Activated CD4-positive, alpha-beta T cell treated with anti-CD3 and anti-CD28 coated beads, Interleukin-2, amount 50 U/mL, for 4 hours (primary cell): ENCODE results near the gene GSS.

ENCODE experiments used
- DNase-seq, 2 experiments: peaks; one replicate each; pipeline ENCODE4 v3.0.0-alpha.2; 2020

The GSS gene

GRCh38 chr20:34976286-34976685 is 20.7 kb upstream of the GSS start:
- DNase-seq, result no peak

- DNase-seq, result no peak
Measured at GRCh38 chr20:34974246-34974645, 18.6 kb upstream of the GSS start.

DNA sequence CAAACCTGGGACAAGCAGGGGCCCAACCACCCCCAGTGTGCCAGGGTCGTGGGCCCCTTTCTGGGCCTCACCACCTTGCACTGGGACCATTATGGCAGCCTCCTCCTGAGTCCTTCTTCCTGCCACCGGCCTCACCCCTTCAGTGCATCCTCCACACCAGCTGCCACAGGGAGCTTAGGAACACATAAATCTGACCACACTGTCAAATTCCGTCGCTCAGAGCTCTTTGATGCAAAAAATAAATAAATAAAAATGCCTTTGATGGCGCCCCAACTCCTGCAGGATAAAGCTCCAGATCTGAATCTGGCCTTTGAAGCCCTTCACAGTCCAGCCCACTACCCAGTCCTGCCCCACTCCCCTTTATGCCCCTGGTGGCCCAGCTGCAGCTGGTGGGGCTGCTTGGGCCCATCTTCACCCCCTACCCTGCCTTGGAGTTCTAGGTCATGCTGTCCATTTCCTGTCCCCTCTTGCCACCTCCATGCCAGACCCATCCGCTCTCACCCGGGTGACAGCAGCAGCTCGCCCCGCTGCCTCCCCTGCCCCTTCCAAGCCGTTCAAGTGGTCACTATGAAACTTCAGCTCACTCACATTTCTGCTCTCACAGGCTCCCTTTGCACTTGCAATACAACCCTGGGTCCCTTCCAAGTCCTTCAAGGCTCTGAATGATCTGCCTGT is 16.1 kb upstream of the GSS start:
- DNase-seq, result no peak

DNA sequence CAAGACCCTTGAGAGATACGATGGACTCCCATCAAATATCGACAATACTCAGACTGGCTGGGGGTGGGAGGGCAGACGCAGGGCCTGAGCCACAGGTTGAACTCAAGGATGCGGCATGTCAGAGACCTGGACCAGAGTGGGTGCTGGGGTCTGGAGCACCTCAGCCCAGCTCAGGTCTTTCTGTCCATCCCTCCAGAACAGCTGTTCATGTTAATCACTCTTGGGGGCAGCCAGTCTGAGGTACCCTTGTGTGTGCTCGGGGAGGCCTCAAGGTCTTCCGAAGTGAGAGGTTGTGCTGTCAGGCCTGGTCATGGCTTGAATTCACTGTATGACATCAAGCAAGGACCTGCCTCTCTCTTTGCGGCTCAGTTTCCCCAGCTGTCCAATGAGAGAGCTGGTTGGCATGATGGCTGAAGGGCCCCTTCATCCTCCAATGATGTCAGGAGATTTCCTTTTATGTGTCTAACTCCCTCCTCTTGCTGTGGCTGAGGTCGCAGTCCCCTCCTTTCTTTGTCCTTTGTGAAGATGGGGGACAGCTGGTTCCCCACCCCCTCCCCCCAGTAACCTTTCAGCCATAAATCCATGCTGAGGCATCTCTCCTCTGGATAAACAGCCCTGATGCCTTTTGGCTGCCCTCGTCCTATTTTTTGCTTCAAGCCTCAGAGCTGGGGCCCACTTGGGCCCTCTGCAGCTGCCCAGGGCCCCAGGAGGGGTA is 15.4 kb upstream of the GSS start:
- DNase-seq, result no peak

- no peak for DNase-seq
Measured at GRCh38 chr20:34970193-34970840, 14.7 kb upstream of the GSS start.

GRCh38 chr20:34968042-34968775 is 12.6 kb upstream of the GSS start:
- no peak for DNase-seq

GRCh38 chr20:34967421-34967820 is 11.8 kb upstream of the GSS start:
- no peak for DNase-seq

- no peak for DNase-seq
Measured at GRCh38 chr20:34965051-34965450, 9.4 kb upstream of the GSS start.

GRCh38 chr20:34964486-34964885 is 8.9 kb upstream of the GSS start:
- DNase-seq, result no peak

GRCh38 chr20:34956751-34957472 is 1.3 kb upstream of the GSS start:
- no peak for DNase-seq

DNA sequence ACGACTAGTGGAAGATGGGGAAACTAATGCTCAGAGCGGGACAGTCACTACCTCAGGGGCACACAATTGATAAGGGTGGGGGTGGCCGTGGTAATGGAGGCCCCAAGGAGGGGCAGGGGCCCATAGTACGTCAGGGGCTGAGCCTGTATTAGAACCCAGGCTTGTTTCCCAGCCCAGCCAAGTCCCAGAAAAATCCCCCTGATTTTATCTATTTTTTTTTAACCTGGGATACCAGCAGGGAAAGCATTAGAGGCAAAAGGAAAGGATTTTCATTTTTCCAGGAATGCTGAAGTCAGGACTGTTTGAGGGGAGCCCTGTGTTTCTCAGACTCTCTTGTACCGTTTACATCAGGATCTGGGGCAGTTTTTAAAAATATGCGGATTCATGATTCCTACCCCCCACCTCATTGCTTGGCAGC is 444 bp upstream of the GSS start:
- DNase-seq, result no peak

DNA sequence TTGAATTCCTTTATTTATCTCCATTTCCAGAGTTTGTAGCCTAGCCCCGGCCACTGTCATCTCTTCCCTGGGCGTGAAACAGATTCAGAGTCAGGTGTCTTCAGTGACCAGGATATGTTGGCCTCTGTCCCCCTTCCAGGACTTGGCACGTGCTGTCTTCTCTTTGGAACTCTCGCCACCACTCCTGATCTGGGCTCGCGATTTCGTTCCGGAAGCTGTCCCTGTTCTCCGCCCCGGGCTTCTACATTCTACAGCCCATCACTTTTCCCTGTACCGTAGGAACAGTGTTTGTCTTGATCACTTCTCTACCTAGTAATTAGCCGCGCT is 739 bp downstream of the GSS start:
- no peak for DNase-seq

- DNase-seq, result no peak
Measured at GRCh38 chr20:34953960-34954359, 1.6 kb downstream of the GSS start.

GRCh38 chr20:34952671-34953070 is 2.9 kb downstream of the GSS start:
- no peak for DNase-seq

GRCh38 chr20:34951652-34952051 is 4.0 kb downstream of the GSS start:
- no peak for DNase-seq

DNA sequence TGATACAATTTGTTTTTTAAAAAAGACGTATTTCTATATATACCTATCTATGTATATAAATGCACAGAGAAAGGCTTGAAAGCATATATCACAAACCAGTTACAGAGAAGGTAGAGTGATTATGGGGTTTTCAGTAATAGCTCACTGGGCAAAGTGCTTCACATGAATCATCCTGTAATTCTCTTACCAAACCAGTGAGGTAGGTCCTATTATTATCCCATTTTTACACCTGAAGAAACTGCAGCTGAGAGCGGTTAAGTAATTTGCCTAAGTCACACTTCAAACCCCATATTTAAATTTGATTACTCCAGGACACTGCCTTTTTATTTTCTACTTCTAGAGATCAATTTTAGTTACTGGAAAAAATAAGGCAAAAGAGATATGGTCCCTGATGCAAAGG is 4.4 kb downstream of the GSS start:
- no peak for DNase-seq

GRCh38 chr20:34949120-34949519 is 6.5 kb downstream of the GSS start:
- DNase-seq, result no peak

DNA sequence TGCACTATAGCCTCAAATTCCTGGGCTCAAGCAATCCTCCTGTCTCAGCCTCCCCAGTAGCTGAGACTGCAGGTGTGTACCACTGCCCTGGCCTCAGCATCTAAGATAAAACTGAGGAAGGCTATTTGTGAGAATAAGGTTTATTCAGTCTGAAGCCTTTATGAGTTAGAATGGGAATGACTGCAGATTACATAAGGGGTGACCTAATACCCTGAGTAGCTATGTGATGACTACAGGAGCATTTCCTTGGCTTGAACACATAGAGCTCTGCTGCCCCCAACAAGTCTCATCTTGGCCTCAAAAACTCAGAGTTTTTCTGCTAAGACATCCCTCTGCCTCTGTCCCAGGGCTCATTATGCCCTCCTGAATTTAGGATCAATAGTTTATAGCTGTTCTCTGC is 7.6 kb downstream of the GSS start:
- no peak for DNase-seq

DNA sequence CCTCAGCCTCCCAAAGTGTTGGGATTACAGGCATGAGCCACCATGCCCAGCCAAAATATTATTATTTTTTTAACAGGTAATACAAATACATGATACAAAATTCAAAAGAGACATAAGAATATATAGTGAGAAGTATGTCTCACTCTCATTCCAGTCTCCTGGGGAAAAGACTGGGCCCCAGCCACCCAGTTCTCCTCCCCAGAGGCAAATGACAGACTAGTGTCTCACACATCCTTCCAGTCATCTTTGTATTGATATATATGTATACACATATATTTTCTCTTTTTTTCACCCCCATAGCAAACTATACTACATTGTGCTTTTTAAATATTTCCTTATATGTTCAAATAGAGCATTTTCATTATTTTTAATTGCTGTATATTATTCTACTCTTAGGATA is 8.3 kb downstream of the GSS start:
- no peak for DNase-seq

DNA sequence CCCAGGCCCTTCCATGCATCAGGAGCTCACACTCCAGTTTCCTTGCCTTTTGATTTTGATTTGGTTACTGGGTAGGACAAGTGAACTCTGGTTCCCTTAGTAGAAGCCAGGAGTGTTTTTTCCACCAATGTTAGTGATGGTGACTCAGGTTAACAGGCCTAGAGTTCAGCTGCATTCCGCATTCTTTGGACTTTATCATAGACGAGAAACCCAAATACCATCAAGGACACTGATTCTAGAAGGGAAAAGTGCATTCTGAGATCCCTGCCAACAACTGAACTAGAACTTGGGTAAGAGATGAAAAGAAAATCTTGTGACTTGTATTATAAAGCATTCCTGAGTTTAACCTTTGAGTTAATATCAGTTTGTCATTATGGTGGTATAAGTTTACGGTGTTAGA is 8.9 kb downstream of the GSS start:
- DNase-seq, result no peak

- no peak for DNase-seq
Measured at GRCh38 chr20:34945315-34946077, 10.1 kb downstream of the GSS start.
